IPS DF 19.7 (cell line): ENCODE measurements around the gene LTB4R.
"Not testable (repeated sequence)": the region's sequence is repeated elsewhere in the genome, so short reads cannot be mapped to it uniquely, and the experiment has no call there.

Experiments used
- DNase-seq: peaks from one replicate; pipeline ENCODE4 v3.0.0-alpha.2; 2013; ENCODE audit warnings: low read depth, low spot score

The LTB4R gene

DNA sequence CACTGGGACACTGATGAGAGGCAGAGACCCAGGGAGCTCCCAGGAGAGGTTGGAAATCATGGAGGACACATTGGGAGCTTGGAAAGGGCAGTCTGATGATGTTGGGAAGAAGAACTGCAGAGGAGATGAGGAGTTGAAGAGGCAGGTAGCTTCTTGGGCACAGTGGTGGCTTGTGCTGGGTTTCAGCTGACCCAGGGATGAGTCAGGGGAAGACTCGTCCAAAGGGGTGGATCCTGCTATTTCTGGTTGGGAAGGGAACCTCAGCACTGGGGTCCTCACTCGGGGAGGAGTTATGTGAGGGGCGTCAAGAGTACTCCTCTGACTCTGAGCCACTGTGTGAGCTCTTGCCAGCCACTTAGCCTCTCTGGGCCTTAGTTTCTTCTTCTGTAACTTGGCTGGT, 12.0 kb downstream of the LTB4R start:
- no peak for DNase-seq

GRCh38 chr14:24324024-24324423, 12.7 kb downstream of the LTB4R start:
- no peak for DNase-seq

DNA sequence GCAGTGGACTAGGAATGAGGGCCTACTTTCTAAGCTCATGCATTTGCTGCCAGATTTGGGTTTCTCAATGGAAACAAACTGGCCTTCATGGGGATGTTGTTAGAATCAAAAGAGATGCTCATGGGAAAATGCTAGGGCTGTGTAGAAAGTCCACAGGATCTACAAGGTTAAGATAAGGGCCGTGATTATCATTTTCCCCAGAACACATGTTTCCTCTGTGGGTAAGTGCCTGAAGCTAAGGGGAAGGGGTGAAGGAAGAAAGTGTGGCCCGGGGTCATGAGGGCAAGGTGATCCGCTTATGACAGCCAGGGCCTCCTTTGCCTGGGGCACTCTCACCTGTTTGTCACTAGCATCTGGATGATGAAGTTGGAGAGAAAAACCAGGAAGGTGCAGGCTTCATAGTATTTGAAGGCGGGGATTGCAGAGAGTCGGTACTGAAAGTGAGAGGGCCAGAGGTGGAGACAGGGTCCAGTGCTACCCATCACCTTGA, 13.8 kb downstream of the LTB4R start:
- DNase-seq: no peak

DNA sequence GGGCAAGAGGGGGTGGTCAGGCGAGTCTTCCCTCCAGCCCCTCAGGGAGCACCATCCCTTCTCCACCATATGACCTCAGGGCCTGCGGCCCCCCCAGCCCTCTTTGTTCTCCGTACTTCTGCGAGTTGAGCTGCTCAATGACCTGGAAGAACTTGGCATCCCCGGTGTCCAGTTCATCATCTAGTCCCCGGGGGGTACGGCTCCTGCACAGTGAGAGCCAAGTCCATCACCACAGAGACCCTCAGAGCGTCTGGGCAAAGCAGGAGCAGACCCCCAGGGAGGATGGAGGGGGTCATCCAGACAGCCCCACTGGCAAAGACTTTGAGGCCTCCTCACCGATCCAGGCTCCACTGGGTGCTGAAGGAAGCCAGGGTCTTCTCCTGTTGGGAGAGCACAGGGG, 14.7 kb downstream of the LTB4R start:
- DNase-seq: no peak

- no peak for DNase-seq
These were observed 16.0 kb downstream of the LTB4R start for GRCh38 chr14:24327303-24327702.

GRCh38 chr14:24327914-24328313, 16.6 kb downstream of the LTB4R start:
- not testable (repeated sequence) for DNase-seq

DNA sequence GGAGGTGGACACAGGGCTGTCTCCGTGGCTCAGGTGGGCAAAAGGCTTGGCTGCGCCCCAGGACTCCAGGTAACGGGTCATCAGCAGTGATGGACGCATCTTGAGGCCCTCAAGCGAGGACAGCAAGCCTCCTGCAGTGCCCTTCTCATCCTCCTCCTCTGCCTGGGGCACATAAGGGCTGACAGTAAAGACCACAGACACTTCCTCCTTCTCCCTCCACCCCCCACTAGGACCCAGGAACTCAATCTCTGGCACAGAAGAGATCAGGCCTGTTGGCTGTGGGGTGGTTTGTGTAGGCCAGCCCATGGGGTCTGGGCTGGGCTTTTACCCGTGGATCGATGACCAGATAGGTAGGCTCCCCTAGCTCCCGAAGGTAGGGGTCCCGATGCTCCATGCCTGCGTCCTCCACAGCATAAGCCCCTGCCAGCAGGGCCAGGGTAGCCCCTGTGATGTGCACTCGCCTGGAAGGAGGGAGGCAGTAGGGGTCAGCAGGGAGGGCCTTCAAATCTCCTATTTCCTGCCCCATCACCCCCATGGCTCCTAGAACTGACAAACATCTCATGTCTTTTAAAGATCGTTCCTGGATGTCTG, 17.9 kb downstream of the LTB4R start:
- no peak for DNase-seq

GRCh38 chr14:24329736-24330135, 18.4 kb downstream of the LTB4R start:
- DNase-seq: no peak

- DNase-seq: no peak
These were observed 19.8 kb downstream of the LTB4R start for GRCh38 chr14:24330973-24331674.

DNA sequence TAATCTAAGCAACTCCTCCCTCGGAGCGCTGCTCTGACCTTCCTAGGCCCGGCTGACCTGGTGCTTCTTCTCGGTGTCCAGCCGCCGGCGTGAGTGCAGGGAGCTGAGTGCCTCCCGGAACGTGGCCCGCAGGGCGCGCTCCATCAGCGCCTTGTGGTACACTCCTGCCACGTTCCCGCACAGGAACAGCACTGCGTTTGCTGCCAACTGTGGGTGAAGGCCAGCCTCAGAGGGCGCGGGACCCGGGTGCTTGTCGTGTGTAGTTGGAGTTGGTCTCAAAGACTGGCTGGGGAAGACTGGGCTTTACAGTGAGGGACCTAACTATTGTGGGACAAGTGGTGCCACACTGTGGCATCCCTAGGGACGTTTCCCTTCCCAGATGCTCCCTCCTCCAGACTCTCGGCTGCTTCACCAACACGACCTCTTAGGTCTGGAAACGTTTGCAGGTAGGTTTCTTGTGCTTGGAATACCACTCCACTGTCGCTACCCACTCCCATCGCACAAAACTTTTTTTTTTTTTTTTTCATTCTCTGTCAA, 20.5 kb downstream of the LTB4R start:
- DNase-seq: no peak

DNA sequence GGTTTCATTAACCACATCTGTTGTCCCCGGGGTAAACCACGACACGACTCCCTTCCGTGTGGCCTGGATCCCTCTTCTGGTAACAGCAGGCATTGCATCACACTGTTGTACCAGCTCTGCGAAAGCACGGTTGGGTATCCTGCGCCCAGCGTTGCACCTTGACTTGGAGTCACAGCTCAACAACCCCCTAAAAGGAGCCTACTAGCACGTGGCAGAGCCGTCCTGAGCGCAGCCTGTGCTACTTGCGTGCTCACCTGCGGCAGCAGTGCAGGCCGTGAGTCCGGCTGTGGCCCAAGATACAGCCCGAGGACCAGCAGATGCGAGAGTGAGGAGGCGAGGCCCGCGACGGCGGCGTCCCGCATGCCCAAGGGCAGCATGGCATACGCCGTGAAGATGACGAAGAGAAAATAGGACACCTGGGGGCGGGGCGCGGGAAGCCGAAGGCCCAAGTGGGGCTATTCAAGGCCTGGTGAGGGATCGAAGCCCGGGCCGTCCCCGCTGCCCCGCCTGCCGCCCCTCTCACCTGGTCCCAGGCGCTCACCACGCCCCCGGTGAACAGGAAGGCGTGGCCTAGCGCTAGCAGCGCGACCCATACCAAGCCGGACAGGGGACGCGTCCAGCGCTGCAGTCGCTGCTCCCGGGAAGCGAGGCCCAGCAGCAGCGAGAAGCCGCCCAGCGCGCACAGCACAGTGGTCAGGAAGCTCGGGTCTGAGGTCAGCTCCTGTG, 21.1 kb downstream of the LTB4R start:
- DNase-seq: no peak

GRCh38 chr14:24334431-24335291, 23.4 kb downstream of the LTB4R start, which contains the start of gene ADCY4:
TSS of gene ADCY4 (minus strand) at chr14:24335071. CDS start at chr14:24334652, 419 bp downstream.
- no peak for DNase-seq

- no peak for DNase-seq
These were observed 24.3 kb downstream of the LTB4R start for GRCh38 chr14:24335461-24336171.

DNA sequence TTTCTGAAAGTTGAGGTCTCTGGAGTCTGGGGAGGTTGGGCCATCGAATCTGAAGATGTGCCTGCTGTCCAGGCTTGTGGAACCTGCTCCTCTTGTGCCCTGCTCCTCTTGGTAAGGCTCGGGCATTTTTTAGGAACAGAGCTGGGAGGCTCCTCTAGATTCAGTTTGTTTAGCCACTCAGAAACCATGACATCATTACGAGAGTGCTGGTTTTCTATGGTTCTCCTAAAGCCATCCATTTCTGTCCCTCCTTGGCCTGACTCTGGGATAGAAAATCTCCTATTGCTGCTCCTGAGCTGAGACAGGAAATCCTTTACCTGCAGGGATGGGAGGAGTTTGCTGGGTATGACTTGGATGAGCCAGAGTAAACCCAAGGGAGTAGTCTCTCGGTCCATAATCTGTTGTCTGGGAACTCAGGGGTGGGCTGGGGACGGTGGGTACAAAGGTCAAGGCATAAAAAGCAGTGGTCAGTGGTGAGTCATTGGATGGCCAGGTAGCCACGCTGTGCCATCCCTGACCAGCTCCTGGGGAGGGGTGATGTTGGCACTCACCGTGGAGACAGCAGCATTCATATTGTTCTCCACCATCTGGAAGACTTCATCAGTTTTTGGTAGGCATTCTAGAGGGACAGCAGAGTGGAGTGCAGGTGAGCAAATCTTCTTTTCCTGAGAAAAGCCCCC, 26.0 kb downstream of the LTB4R start:
- no peak for DNase-seq

DNA sequence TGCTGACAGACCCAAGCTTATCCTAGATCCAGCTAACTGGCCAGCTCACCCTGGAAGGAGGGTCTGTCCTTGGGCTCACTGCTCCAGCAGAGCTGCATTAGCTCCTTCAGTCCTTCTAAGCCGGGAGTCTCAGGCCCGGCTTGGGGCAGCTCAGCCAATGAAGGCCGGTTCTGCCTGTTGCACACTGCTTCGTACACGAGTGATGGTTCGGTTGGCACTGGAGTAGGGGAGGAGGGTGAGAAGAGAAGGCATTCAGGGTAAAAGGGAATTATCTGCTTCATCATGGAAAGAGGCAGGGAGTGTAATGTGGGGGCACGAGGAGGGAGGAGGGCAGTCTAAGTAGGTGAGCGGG, 26.5 kb downstream of the LTB4R start:
- no peak for DNase-seq

DNA sequence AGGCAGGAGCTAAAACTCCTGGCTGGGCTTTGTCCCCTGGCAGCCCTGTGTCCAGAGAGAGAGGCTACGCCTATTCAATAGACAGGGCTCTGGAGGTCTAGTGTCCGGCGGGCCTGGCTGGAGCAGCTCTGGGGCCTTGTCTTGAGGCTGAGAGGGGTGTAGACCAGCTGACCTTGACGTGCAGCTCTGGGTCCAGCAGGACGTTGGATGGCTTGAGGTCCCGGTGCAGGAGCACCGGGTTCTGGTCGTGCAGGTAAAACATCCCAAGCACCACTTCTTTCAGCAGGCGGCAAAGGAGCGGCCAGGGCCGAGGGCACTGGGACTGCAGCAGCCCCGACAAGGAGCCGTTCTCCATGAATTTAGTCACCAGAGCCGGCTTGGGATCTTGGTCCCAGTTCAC, 27.5 kb downstream of the LTB4R start:
- no peak for DNase-seq

DNA sequence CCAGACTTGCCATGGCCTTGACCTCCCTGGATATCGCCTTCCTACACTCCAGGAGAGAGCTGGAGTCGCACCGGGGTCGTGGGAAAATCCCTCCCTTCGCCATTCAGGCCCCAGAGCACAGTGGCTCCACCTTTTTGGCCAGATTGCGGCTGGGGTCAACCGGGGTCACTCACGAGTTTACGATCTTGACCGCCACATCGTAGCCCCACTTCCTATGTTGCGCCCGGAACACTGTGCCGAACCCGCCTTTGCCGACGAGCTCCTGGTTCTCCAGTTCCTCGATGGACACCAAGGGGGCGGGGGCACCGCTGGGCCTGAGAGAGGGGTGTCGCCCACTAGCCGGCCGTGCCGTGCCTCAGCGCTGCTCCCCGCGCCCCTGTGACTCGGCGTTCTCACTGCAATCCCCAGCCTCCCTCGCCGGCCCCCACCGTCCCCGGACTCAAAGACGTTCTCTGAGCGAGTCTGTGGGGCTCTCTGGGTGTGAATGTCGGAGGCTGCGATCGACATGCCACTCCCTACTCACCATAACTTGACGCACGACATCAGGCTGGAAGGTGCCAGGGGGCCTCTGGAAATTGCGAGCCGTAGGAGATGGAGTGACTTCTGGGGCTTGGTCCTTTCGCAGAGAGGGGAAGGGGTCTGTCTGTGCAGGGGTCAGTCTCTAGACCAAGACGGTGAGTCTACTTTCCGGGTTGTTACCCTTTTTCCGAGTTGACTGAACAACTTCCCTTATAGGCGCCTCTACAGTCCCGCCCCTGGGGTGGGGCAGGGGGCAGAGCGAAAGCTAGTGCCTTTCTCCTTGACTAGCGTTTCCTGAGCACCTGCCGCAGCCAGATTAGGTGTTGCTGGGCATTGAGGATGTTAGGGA, 28.2 kb downstream of the LTB4R start, which contains the start of gene RIPK3:
Gene RIPK3, minus strand, starts transcription at position 708 of the 868 bp plus-strand sequence. Its CDS starts 165 bp downstream, at position 543.
- DNase-seq: no peak

DNA sequence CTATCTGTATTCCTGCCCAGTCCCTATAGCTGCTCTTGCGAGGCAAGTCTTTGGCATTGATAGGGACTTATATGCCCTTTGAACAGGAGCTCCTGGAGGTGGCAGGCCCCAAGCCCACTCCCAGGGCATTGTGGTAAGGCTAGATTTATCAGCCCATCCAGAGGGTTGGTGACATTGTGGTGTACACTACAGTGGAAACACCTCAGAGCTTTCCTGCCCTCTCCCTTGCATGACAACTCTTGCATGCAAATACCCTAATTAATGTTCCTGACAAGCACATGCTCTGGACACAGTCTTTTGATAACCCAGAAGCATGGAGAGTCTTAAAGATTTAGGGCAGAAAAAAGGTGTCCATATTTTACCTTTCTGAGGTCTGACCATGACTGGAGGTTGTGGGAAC, 29.3 kb downstream of the LTB4R start:
- DNase-seq: no peak

GRCh38 chr14:24342889-24343288, 31.6 kb downstream of the LTB4R start:
- DNase-seq: no peak
